Trophoblast cell (in vitro differentiated cells and primary cell): ENCODE data around the gene PIBF1.

Experiments
- DNase-seq, 2 donors: peaks; one replicate each; pipeline ENCODE4 v3.0.0-alpha.2; 2016
- H2AFZ ChIP-seq: 2 replicates; pipeline ENCODE4 v1.6.1; 2013; ENCODE audit warnings: low read length, moderate library complexity, mild to moderate bottlenecking; ENCODE audit not compliant: insufficient read depth, poor library complexity
- H2AK5ac ChIP-seq: 2 replicates; pipeline ENCODE4 v1.6.1; 2013; ENCODE audit warnings: mild to moderate bottlenecking, low read length
- H2BK120ac ChIP-seq: 2 replicates; pipeline ENCODE4 v1.6.1; 2013; ENCODE audit warnings: low read length, mild to moderate bottlenecking, moderate library complexity; ENCODE audit not compliant: insufficient read depth, poor library complexity
- H2BK12ac ChIP-seq: 2 replicates; pipeline ENCODE4 v1.6.1; 2013; ENCODE audit warnings: mild to moderate bottlenecking, low read length, moderate library complexity
- H2BK5ac ChIP-seq: 2 replicates; pipeline ENCODE4 v1.6.1; 2013; ENCODE audit warnings: low read length, low read depth, moderate library complexity, mild to moderate bottlenecking; ENCODE audit not compliant: poor library complexity
- H3K14ac ChIP-seq: 2 replicates; pipeline ENCODE4 v1.6.1; 2013; ENCODE audit warnings: mild to moderate bottlenecking, low read length
- H3K18ac ChIP-seq: 2 replicates; pipeline ENCODE4 v1.6.1; 2013; ENCODE audit warnings: mild to moderate bottlenecking, low read length
- H3K23ac ChIP-seq: 2 replicates; pipeline ENCODE4 v1.6.1; 2013; ENCODE audit warnings: low read length
- H3K27ac ChIP-seq: 2 replicates; pipeline ENCODE4 v1.5.1; 2013; ENCODE audit warnings: low read depth, mild to moderate bottlenecking, inconsistent platforms, low read length, moderate library complexity
- H3K27me3 ChIP-seq: 2 replicates; pipeline ENCODE4 v1.6.1; 2013; ENCODE audit warnings: inconsistent platforms, mild to moderate bottlenecking, low read length, moderate library complexity; ENCODE audit not compliant: insufficient read depth
- H3K36me3 ChIP-seq, 2 experiments: 1 replicate in 1 of 2; 2 replicates in 1 of 2; pipeline ENCODE4 v1.6.1; 2013; ENCODE audit warnings: low read length in 2 of 2, mild to moderate bottlenecking in 2 of 2, moderate library complexity in 1 of 2; ENCODE audit not compliant: insufficient read depth in 2 of 2, control insufficient read depth in 1 of 2
- H3K4ac ChIP-seq: 2 replicates; pipeline ENCODE4 v1.6.1; 2013; ENCODE audit warnings: low read depth, mild to moderate bottlenecking, low read length, moderate library complexity
- H3K4me1 ChIP-seq, 2 experiments: 1 replicate in 1 of 2; 2 replicates in 1 of 2; pipeline ENCODE4 v1.6.1; 2013; ENCODE audit warnings: low read length in 2 of 2, mild to moderate bottlenecking in 2 of 2, moderate library complexity in 1 of 2; ENCODE audit not compliant: insufficient read depth in 2 of 2, control insufficient read depth in 1 of 2
- H3K4me2 ChIP-seq: 2 replicates; pipeline ENCODE4 v1.6.1; 2013; ENCODE audit warnings: inconsistent platforms, mild to moderate bottlenecking, low read length, moderate library complexity
- H3K4me3 ChIP-seq: 2 replicates; pipeline ENCODE4 v1.5.1; 2013; ENCODE audit warnings: mild to moderate bottlenecking, low read depth, low read length, inconsistent platforms
- H3K79me1 ChIP-seq: one replicate; pipeline ENCODE4 v1.6.1; 2013; ENCODE audit warnings: low read length
- H3K79me2 ChIP-seq: 2 replicates; pipeline ENCODE4 v1.6.1; 2013; ENCODE audit warnings: low read length, mild to moderate bottlenecking; ENCODE audit not compliant: control insufficient read depth, insufficient read depth, poor library complexity
- H3K9ac ChIP-seq: 2 replicates; pipeline ENCODE4 v1.6.1; 2013; ENCODE audit warnings: mild to moderate bottlenecking, low read length
- H3K9me3 ChIP-seq: 2 replicates; pipeline ENCODE4 v1.6.1; 2013; ENCODE audit warnings: low read depth, mild to moderate bottlenecking, control low read depth, inconsistent platforms, low read length; ENCODE audit not compliant: insufficient read depth
- H4K12ac ChIP-seq: 2 replicates; pipeline ENCODE4 v1.6.1; 2013; ENCODE audit warnings: low read depth, mild to moderate bottlenecking, low read length, moderate library complexity
- H4K8ac ChIP-seq: 2 replicates; pipeline ENCODE4 v1.6.1; 2013; ENCODE audit warnings: low read depth, mild to moderate bottlenecking, low read length, moderate library complexity
- H4K91ac ChIP-seq: one replicate; pipeline ENCODE4 v1.6.1; 2013; ENCODE audit warnings: low read depth, mild to moderate bottlenecking, low read length, moderate library complexity
- WGBS: extraction: QIAGEN DNeasy Blood & Tissue Kit; methylation state at CpG from one replicate; pipeline ENCODE4 v1.1.7; 2013; ENCODE audit warnings: missing lambda C conversion rate; ENCODE audit not compliant: insufficient read length, insufficient coverage; ENCODE audit errors: extremely low coverage; 5-methylcytosine and 5-hydroxymethylcytosine counted together

The PIBF1 gene

GRCh38 chr13:72751220-72751619 lies 30.7 kb upstream of the PIBF1 start:
- H3K4me2 ChIP-seq: no peak overlapping the region
- H3K4me3 ChIP-seq: no peak overlapping the region
- H3K79me2 ChIP-seq: no peaks in the 10 kb centered on the region
- no peak overlapping the region for H3K27ac ChIP-seq
- no peak overlapping the region for H2BK5ac ChIP-seq
- no peak for DNase-seq
- no peaks in the 10 kb centered on the region for H3K79me1 ChIP-seq
- H3K23ac ChIP-seq: no peak overlapping the region
- H3K18ac ChIP-seq: no peak overlapping the region
- no peaks in the 10 kb centered on the region for H3K27me3 ChIP-seq
- H4K91ac ChIP-seq: no peak overlapping the region
- peaks cover 10 to 21% of the 10 kb centered on the region in 2 experiments for H3K36me3 ChIP-seq
- H2BK12ac ChIP-seq: no peak overlapping the region
- H3K14ac ChIP-seq: no peak overlapping the region
- no peak overlapping the region for H4K8ac ChIP-seq
- no peak overlapping the region for H3K4ac ChIP-seq
- H3K9me3 ChIP-seq: no peaks in the 10 kb centered on the region
- no peak overlapping the region for H2AK5ac ChIP-seq
- H3K4me1 ChIP-seq: no peaks in the 10 kb centered on the region
- H4K12ac ChIP-seq: no peak overlapping the region
- H2BK120ac ChIP-seq: no peak overlapping the region
- no peak overlapping the region for H3K9ac ChIP-seq
- H2AFZ ChIP-seq: no peak overlapping the region

DNA sequence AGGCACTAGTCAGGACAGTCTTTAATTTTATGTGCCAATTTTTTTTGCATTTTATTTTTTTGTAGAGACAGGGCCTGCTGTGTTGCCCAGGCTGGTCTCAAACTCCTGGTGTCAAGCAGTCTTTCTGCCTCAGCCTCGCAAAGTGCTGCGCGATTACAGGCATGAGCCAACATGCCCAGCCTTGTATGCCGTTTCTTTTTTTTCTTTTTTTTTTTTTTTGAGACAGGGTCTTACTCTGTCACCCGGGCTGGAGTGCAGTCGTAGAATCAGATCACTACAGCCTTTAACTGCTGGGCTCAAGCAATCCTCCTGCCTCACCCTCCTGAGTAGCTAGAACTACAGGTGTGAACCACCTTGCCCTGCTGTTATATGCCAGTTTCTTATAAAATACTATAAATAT lies 27.8 kb upstream of the PIBF1 start:
- WGBS: no CpG with 5 or more reads among the region's 6 CpGs
- Histone ChIP-seq H2BK12ac (no peak overlapping the region), H2AFZ (no peak overlapping the region)

DNA sequence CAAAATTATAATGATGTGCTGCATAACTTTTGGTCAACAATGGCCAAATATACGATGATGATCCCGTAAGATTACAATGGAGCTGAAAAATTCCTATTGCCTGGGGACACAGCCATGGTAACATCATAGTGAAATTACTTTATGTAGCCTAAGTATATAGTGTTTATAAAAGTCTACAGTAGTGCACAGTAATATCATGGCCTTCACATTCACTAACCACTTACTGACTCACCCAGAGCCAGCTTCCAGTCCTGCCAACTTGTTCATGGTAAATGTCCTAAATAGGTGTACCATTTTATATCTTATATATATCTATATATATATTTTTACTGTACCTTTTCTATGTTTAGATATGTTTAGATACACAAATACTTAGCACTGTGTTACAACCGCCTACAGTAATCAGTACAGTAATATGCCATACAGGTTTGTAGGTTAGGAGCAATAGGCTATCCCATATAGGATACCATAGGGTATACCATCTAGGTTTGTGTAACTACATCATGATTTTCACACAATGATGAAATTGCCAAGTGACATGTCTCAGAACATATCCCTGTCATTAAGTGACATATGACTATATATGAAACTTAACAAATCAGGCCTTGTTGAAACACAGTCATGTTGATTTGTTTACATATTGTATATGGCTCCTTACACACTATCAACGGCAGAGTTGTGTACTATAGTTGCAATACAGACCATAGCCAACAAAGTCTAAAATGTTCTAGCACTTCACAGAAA lies 24.0 kb upstream of the PIBF1 start:
- no peak overlapping the region for H2BK120ac ChIP-seq
- H3K23ac ChIP-seq: no peak overlapping the region
- no peak overlapping the region for H4K12ac ChIP-seq
- H3K4me3 ChIP-seq: no peak overlapping the region
- no peak overlapping the region for H4K8ac ChIP-seq
- H3K9me3 ChIP-seq: no peaks in the 10 kb centered on the region
- no peaks in the 10 kb centered on the region for H3K79me2 ChIP-seq
- no peak overlapping the region for H3K4ac ChIP-seq
- H3K36me3 ChIP-seq: peaks cover 11 to 25% of the 10 kb centered on the region in 2 experiments
- WGBS: no CpG with 5 or more reads among the region's 4 CpGs
- no peak overlapping the region for H2AFZ ChIP-seq
- H3K9ac ChIP-seq: no peak overlapping the region
- H3K4me1 ChIP-seq: no peaks in the 10 kb centered on the region
- no peaks in the 10 kb centered on the region for H3K27me3 ChIP-seq
- H3K14ac ChIP-seq: no peak overlapping the region
- no peak overlapping the region for H3K4me2 ChIP-seq
- no peak overlapping the region for H2BK12ac ChIP-seq
- H4K91ac ChIP-seq: no peak overlapping the region
- no peak overlapping the region for H3K27ac ChIP-seq
- DNase-seq: no peak
- H3K18ac ChIP-seq: no peak overlapping the region
- no peaks in the 10 kb centered on the region for H3K79me1 ChIP-seq
- no peak overlapping the region for H2BK5ac ChIP-seq
- no peak overlapping the region for H2AK5ac ChIP-seq

More for the DNA sequence above, 27.8 kb upstream of the PIBF1 start:
- H3K27ac ChIP-seq: no peak overlapping the region
- no peaks in the 10 kb centered on the region for H3K79me2 ChIP-seq
- H4K91ac ChIP-seq: no peak overlapping the region
- DNase-seq: no peak
- no peak overlapping the region for H3K14ac ChIP-seq
- no peak overlapping the region for H3K4me3 ChIP-seq
- no peak overlapping the region for H2BK120ac ChIP-seq
- H3K4me2 ChIP-seq: no peak overlapping the region
- H3K79me1 ChIP-seq: no peaks in the 10 kb centered on the region
- no peak overlapping the region for H3K23ac ChIP-seq
- H3K36me3 ChIP-seq: peaks cover 9 to 20% of the 10 kb centered on the region in 2 experiments
- no peak overlapping the region for H3K18ac ChIP-seq
- no peak overlapping the region for H3K4ac ChIP-seq
- H3K27me3 ChIP-seq: no peaks in the 10 kb centered on the region
- H4K8ac ChIP-seq: no peak overlapping the region
- H3K4me1 ChIP-seq: no peaks in the 10 kb centered on the region
- H4K12ac ChIP-seq: no peak overlapping the region
- H2AK5ac ChIP-seq: no peak overlapping the region
- H2BK5ac ChIP-seq: no peak overlapping the region
- no peak overlapping the region for H3K9ac ChIP-seq
- no peaks in the 10 kb centered on the region for H3K9me3 ChIP-seq

DNA sequence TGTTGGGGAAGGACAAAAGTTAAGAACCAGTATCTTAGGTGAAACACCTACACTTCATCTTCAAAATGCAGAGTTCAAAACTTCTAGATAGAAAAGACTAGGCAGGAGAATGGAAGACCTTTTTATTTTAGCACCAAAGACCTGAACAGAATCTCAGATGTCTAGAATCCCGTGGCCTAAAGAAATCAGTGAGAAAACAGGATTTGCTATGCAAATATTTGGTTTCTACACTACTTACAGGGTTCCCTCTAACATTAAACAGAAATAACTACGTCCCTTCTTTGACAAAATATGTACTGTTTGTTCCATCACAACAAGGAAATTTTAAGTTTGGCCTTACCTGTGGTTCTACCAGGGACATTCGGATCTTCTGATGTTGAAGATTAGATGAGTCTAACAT lies 21.7 kb upstream of the PIBF1 start:
- Histone ChIP-seq H2AFZ (no peak overlapping the region), H3K79me1 (no peaks in the 10 kb centered on the region), H2BK12ac (no peak overlapping the region), H3K36me3 (peaks cover 10 to 21% of the 10 kb centered on the region in 2 experiments), H3K9ac (no peak overlapping the region), H2BK120ac (no peak overlapping the region), H3K4me2 (no peak overlapping the region), H3K4ac (no peak overlapping the region), H3K23ac (no peak overlapping the region), H3K79me2 (no peaks in the 10 kb centered on the region), H4K12ac (no peak overlapping the region), H3K27me3 (no peaks in the 10 kb centered on the region), H3K14ac (no peak overlapping the region), H3K18ac (no peak overlapping the region), H3K27ac (no peak overlapping the region), H3K9me3 (no peaks in the 10 kb centered on the region), H4K91ac (no peak overlapping the region), H4K8ac (no peak overlapping the region), H3K4me3 (no peak overlapping the region), H2BK5ac (no peak overlapping the region), H2AK5ac (no peak overlapping the region), H3K4me1 (no peaks in the 10 kb centered on the region)
- no CpG with 5 or more reads among the region's 3 CpGs for WGBS
- no peak for DNase-seq
